GM19035 (cell line): Measurements from ENCODE around the gene PLXNA2.
A peak's percentile ranks its signal among the peaks of the same experiment; 100 is the strongest.

Experiments used
- ATAC-seq: cut with Tn5 transposase; IDR thresholded peaks from one replicate; pipeline ENCODE4 v1.9.1; 2021; ENCODE audit not compliant: unreplicated experiment

PLXNA2 gene

GRCh38 chr1:208241512-208241911, 2.7 kb downstream of the PLXNA2 start:
- no peak for ATAC-seq

- ATAC-seq, result no peak
Observed at GRCh38 chr1:208240662-208241355, 3.4 kb downstream of the PLXNA2 start.

- ATAC-seq, result no peak
Observed at GRCh38 chr1:208239473-208240381, 4.5 kb downstream of the PLXNA2 start.

- peak; percentile 56 for ATAC-seq
Observed at GRCh38 chr1:208238710-208239472, 5.3 kb downstream of the PLXNA2 start.

GRCh38 chr1:208237241-208237640, 6.9 kb downstream of the PLXNA2 start:
- ATAC-seq, result no peak

GRCh38 chr1:208235982-208236761, 8.0 kb downstream of the PLXNA2 start:
- no peak for ATAC-seq

GRCh38 chr1:208235356-208235981, 8.7 kb downstream of the PLXNA2 start:
- ATAC-seq, result no peak

GRCh38 chr1:208234721-208235120, 9.5 kb downstream of the PLXNA2 start:
- no peak for ATAC-seq

- no peak for ATAC-seq
Observed at GRCh38 chr1:208233978-208234377, 10.2 kb downstream of the PLXNA2 start.

- no peak for ATAC-seq
Observed at GRCh38 chr1:208233546-208233945, 10.6 kb downstream of the PLXNA2 start.

GRCh38 chr1:208232662-208233038, 11.5 kb downstream of the PLXNA2 start:
- no peak for ATAC-seq

GRCh38 chr1:208231881-208232661, 12.1 kb downstream of the PLXNA2 start:
- no peak for ATAC-seq

GRCh38 chr1:208230668-208231529, 13.3 kb downstream of the PLXNA2 start:
- ATAC-seq, result no peak

GRCh38 chr1:208228550-208228949, 15.6 kb downstream of the PLXNA2 start:
- no peak for ATAC-seq

GRCh38 chr1:208228026-208228425, 16.2 kb downstream of the PLXNA2 start:
- ATAC-seq, result no peak

- no peak for ATAC-seq
Observed at GRCh38 chr1:208227366-208227765, 16.8 kb downstream of the PLXNA2 start.

- ATAC-seq, result no peak
Observed at GRCh38 chr1:208225954-208226937, 17.9 kb downstream of the PLXNA2 start.
